ENCODE measurements around the gene HSPB9. TPM values are rescaled to one million over a fixed set of nuclear protein-coding genes. Genes with fewer than 3 reads are reported as not detected.

Gene HSPB9
- total RNA-seq, 2 donors from 2014 or later, result not detected

- Histone ChIP-seq H3K27ac (no peak within 1 kb of the TSS), H3K36me3 (no peaks in the 10 kb centered on the region), H3K9ac (ENCODE audit: low read depth in 2 of 2, low read length in 2 of 2) (no peak within 1 kb of the TSS), H3K9me3 (no peaks in the 10 kb centered on the region), H3K4me1 (no peaks in the 10 kb centered on the region), H3K4me3 (no peak within 1 kb of the TSS), H3K27me3 (peaks cover 18% of the 10 kb centered on the region)
- no peak for TF ChIP-seq CTCF (IDR thresholded peaks at IDR 0.05)
- intact Hi-C loops (cut with DNase I), result no loop called here
- DNase-seq, result no peak
Observed at GRCh38 chr17:42097691-42098631, 24.6 kb upstream of the HSPB9 start, which contains the start of gene ZNF385C. ZNF385C (minus strand) TSS chr17:42098473; CDS start chr17:42063056, 35,417 bp downstream.

- TF ChIP-seq CTCF (IDR thresholded peaks at IDR 0.05), result no peak
- Histone ChIP-seq H3K9me3 (no peaks in the 10 kb centered on the region), H3K27ac (no peak overlapping the region), H3K4me3 (no peak overlapping the region), H3K4me1 (no peaks in the 10 kb centered on the region), H3K9ac (ENCODE audit: low read depth in 2 of 2, low read length in 2 of 2) (no peak overlapping the region), H3K36me3 (no peaks in the 10 kb centered on the region), H3K27me3 (peaks cover 18% of the 10 kb centered on the region)
- no peak for DNase-seq
- intact Hi-C loops (cut with DNase I), result no loop called here
Observed at GRCh38 chr17:42098730-42099399, 23.7 kb upstream of the HSPB9 start.

GRCh38 chr17:42101513-42102292, 20.9 kb upstream of the HSPB9 start:
- peak; percentile 82 for DNase-seq
- TF ChIP-seq CTCF (IDR thresholded peaks at IDR 0.05), result peak; percentile 90
- intact Hi-C loops (cut with DNase I), result loop anchor here (5.0 kb wide), 2 partner anchors 34 to 74 kb away; no protein-coding TSS in a partner anchor
- Histone ChIP-seq H3K4me3 (no peak overlapping the region), H3K27me3 (peaks cover 15% of the 10 kb centered on the region), H3K4me1 (no peaks in the 10 kb centered on the region), H3K36me3 (no peaks in the 10 kb centered on the region), H3K27ac (no peak overlapping the region), H3K9me3 (no peaks in the 10 kb centered on the region), H3K9ac (ENCODE audit: low read depth in 2 of 2, low read length in 2 of 2) (no peak overlapping the region)

GRCh38 chr17:42103221-42103954, 19.2 kb upstream of the HSPB9 start:
- TF ChIP-seq CTCF (IDR thresholded peaks at IDR 0.05), result no peak
- Histone ChIP-seq H3K27ac (no peak overlapping the region), H3K36me3 (no peaks in the 10 kb centered on the region), H3K4me3 (no peak overlapping the region), H3K4me1 (no peaks in the 10 kb centered on the region), H3K9me3 (no peaks in the 10 kb centered on the region), H3K27me3 (peaks cover under 1% of the 10 kb centered on the region), H3K9ac (ENCODE audit: low read depth in 2 of 2, low read length in 2 of 2) (no peak overlapping the region)
- intact Hi-C loops (cut with DNase I), result loop anchor here (5.0 kb wide), 2 partner anchors 36 to 76 kb away; no protein-coding TSS in a partner anchor
- DNase-seq, result no peak

Data from colonic mucosa (tissue), 4 donors.